AG09309 (cell line): ENCODE results near the gene RASA2.

Source experiments
- DNase-seq: peaks from one replicate; pipeline ENCODE4 v3.0.0-alpha.2; 2010; ENCODE audit warnings: low read depth
- H3K4me3 ChIP-seq: 2 replicates; pipeline ENCODE4 v1.5.1; 2011; ENCODE audit warnings: mild to moderate bottlenecking, low read depth, low read length, moderate library complexity; ENCODE audit not compliant: control insufficient read depth
- TF ChIP-seq, protein P1 (sequence below): IDR thresholded peaks from 2 replicates; pipeline ENCODE4 v1.5.1; 2011; ENCODE audit warnings: mild to moderate bottlenecking, low read depth, low read length, inconsistent platforms; ENCODE audit not compliant: insufficient read depth, control insufficient read depth; ENCODE audit errors: missing control alignments

The RASA2 gene

DNA sequence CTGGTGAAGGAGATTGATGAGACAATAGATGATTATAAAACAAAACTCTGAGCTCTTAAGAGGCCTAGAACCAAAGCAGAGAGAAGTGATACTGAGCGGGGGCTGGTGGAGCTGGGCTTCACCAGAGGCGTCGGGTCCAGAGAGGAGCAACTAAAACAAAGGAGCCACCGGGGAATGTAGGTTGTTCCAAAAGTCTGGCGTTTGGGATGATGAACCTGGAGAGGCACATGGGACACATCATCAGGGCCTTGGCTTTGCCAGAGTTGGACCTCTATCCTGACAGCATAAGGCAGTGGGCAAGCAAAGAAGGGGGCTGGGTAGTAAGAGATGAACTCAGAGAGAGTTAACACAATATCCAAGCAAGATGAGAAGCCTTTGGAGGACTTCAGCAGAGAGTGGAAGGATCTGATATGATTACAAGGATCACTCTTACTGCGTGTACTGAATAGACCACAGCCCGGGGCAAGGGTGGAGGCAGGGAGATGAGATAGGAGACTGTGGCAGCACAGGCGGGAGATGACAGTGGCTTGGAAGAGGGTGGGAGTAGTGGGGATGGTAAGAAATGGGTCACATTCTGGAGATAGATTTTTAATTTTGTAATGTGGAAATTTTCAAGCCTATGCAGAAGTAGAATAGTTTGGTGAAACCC lies 36.0 kb upstream of the RASA2 start:
- TF ChIP-seq, protein P1, sequence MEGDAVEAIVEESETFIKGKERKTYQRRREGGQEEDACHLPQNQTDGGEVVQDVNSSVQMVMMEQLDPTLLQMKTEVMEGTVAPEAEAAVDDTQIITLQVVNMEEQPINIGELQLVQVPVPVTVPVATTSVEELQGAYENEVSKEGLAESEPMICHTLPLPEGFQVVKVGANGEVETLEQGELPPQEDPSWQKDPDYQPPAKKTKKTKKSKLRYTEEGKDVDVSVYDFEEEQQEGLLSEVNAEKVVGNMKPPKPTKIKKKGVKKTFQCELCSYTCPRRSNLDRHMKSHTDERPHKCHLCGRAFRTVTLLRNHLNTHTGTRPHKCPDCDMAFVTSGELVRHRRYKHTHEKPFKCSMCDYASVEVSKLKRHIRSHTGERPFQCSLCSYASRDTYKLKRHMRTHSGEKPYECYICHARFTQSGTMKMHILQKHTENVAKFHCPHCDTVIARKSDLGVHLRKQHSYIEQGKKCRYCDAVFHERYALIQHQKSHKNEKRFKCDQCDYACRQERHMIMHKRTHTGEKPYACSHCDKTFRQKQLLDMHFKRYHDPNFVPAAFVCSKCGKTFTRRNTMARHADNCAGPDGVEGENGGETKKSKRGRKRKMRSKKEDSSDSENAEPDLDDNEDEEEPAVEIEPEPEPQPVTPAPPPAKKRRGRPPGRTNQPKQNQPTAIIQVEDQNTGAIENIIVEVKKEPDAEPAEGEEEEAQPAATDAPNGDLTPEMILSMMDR = no peak
- no peak for DNase-seq
- no peak overlapping the region for H3K4me3 ChIP-seq

DNA sequence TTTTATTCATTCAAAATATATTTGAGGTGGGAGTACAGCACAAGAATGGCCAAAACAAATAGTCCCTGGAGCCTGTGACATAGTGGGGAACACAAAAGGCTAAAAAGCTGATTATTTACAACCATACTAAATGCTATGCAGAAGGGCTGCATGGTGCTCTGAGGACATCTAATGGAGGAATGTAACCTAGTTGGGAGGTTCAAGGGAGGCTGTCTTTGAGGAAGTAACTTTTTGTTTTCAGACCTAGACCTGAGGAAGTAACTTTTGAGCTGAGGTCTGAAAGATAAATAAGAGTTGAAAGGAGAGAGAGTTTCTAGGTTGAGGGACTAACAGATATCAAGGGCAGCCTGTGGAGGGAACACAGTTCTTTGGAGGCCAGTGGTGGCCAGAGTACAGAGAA lies 34.8 kb upstream of the RASA2 start:
- no peak for DNase-seq
- no peak overlapping the region for H3K4me3 ChIP-seq
- TF ChIP-seq, protein P1 = peak; percentile 85

DNA sequence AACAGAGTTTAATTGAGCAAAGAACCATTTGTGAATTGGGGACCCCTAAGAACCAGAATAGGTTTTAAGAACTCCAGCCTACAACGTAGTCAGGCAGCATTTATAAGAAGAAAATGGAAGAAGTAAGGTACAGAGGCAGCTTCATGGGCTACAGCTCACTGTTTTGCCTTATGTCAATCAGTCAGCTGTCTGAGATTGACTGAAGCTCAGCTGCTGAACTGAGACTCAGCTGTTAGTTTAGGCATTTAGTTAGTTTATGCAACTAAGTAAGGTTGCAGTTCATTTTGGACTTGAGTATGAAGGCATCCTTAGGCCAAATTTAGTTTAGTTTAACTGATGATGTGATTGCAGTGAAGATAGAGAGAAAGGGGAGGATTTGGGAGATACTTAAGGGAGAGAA lies 34.1 kb upstream of the RASA2 start:
- TF ChIP-seq, protein P1 = no peak
- H3K4me3 ChIP-seq = no peak overlapping the region
- no peak for DNase-seq

DNA sequence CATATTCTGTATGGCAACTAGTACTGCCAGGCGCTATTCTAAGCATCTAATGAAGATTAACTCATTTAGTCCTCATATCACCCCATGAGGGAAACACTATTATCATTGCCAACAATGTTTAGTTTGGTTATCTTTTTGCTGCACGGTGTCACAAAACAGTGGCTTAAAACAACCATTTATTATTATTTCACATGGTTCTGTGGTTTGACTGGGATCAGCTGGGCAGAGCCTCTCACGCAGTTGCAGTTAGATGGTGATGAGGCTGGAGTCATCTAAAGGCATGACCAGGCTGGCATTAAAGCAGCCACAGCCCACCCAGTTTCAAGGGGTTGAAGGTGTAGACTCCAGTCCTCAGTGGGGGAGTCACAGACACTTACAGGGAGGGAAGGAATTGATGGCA lies 32.8 kb upstream of the RASA2 start:
- no peak overlapping the region for H3K4me3 ChIP-seq
- TF ChIP-seq, protein P1 = no peak
- DNase-seq = no peak

DNA sequence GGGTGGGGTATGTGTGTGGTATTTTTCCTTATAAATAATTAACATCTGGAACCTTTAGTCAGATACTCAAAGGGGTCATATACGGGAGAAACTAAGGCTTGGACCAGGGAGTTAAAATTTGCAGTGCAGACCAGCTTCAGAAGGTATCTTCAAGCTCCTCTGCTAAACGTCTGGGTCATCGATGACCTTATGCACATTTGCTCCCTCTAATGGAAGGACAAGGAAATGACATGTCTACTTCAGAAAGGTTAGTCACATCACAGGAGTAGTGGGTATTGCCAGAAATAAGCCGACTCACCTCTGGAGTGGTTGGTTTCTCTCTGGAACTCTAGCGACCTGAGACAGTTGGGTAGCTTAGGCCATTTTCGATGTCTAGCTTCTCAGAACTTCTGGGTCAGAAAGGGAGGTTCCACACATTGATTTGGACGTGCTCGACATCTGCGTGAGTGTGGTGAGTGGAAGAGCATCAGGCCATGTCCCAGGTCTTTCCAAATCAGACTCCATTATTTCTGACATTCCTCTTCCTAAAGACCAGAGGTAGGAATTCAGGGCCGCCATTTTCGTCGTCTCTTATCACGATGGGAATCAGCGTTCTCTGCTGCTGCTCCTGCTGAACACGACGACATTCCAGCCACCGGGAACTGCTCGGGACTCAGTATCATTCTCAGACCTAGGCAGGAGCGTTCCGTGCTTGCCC lies 31.8 kb upstream of the RASA2 start:
- TF ChIP-seq, protein P1 = peak; percentile 65
- H3K4me3 ChIP-seq = no peak overlapping the region
- peak; percentile 62 for DNase-seq

DNA sequence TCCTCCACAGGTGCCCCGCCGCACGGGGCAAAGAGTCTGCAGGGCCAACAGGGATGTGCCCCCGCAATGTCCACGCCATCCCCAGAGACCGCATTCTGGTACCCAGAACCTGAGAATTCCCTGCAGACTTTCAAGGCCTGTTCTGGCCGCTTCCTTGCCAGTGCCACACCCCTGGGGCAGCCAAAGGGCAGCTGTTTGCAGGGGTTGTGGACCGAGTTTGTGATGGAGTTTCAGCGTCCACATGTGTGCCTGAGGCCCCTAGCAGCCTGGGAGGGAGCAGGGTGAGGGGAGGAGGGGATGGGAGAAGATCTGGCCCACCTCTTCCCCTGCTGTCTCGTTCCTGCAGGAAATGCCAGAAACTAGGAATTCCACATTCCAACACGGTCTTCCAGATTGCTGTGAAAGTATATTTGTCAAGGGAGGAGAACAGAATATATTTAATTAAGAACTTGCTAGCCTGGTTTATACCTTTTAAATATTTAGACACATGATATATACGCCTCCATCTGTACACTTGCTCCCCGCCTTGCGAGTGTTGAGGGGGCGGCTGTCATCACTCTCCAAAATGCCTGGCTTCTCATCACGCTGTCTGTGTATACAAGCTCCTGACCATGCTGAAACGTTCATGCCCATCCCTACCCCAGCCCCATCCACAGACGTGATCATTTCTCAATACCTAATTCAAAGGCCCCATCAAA lies 31.1 kb upstream of the RASA2 start:
- H3K4me3 ChIP-seq = no peak overlapping the region
- TF ChIP-seq, protein P1 = no peak
- DNase-seq = no peak
